Measurements from ENCODE around the gene OSTM1. TPM values are rescaled to one million over a fixed set of nuclear protein-coding genes. Genes with fewer than 3 reads are reported as not detected.

Gene OSTM1
- polyA plus RNA-seq, 1 donor from 2014 or later: 54.7 TPM

- no peak overlapping the region for H3K9ac ChIP-seq (ENCODE audit: low read length)
- no peaks in the 10 kb centered on the region for H3K79me2 ChIP-seq (replicated peaks; ENCODE audit: insufficient read depth, low read length)
- no peak overlapping the region for H3K4me3 ChIP-seq (ENCODE audit: low read length)
- H3F3A ChIP-seq (ENCODE audit: insufficient read depth, low read length, poor library complexity, severe bottlenecking): no peaks in the 10 kb centered on the region
- H3K27ac ChIP-seq (ENCODE audit: low read length): no peak overlapping the region
- H3K27me3 ChIP-seq (ENCODE audit: insufficient read depth, low read depth, low read length): no peaks in the 10 kb centered on the region
- H3K4me2 ChIP-seq (ENCODE audit: low read length): no peak overlapping the region
- H3K9me3 ChIP-seq (ENCODE audit: low read length): no peaks in the 10 kb centered on the region
- no peak for TF ChIP-seq RAD21 (conservative IDR thresholded peaks at IDR 0.05)
- no peak for TF ChIP-seq SMC3 (conservative IDR thresholded peaks at IDR 0.05; ENCODE audit: poor library complexity)
- TF ChIP-seq, protein P1, sequence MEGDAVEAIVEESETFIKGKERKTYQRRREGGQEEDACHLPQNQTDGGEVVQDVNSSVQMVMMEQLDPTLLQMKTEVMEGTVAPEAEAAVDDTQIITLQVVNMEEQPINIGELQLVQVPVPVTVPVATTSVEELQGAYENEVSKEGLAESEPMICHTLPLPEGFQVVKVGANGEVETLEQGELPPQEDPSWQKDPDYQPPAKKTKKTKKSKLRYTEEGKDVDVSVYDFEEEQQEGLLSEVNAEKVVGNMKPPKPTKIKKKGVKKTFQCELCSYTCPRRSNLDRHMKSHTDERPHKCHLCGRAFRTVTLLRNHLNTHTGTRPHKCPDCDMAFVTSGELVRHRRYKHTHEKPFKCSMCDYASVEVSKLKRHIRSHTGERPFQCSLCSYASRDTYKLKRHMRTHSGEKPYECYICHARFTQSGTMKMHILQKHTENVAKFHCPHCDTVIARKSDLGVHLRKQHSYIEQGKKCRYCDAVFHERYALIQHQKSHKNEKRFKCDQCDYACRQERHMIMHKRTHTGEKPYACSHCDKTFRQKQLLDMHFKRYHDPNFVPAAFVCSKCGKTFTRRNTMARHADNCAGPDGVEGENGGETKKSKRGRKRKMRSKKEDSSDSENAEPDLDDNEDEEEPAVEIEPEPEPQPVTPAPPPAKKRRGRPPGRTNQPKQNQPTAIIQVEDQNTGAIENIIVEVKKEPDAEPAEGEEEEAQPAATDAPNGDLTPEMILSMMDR (IDR thresholded peaks at IDR 0.05; ENCODE audit: poor library complexity, severe bottlenecking): no peak
- TF ChIP-seq EP300 (conservative IDR thresholded peaks at IDR 0.05; ENCODE audit: poor library complexity, severe bottlenecking): no peak
- no peak for TF ChIP-seq REST (IDR thresholded peaks at IDR 0.05; ENCODE audit: borderline replicate concordance)
- H4K20me1 ChIP-seq (ENCODE audit: insufficient read depth): no peaks in the 10 kb centered on the region
- H3K36me3 ChIP-seq (ENCODE audit: insufficient read depth, low read length): no peaks in the 10 kb centered on the region
- no peaks in the 10 kb centered on the region for H3K9me2 ChIP-seq (ENCODE audit: insufficient read depth, low read length)
- no peak overlapping the region for H2AFZ ChIP-seq (ENCODE audit: low read depth, low read length)
Measured at GRCh38 chr6:108106261-108106660, 31.7 kb upstream of the OSTM1 start.

GRCh38 chr6:108105571-108105970, 31.0 kb upstream of the OSTM1 start:
- H3K9ac ChIP-seq (ENCODE audit: low read length): no peak overlapping the region
- no peaks in the 10 kb centered on the region for H3K9me3 ChIP-seq (ENCODE audit: low read length)
- H2AFZ ChIP-seq (ENCODE audit: low read depth, low read length): no peak overlapping the region
- no peak overlapping the region for H3K4me3 ChIP-seq (ENCODE audit: low read length)
- no peaks in the 10 kb centered on the region for H3F3A ChIP-seq (ENCODE audit: insufficient read depth, low read length, poor library complexity, severe bottlenecking)
- H4K20me1 ChIP-seq (ENCODE audit: insufficient read depth): no peaks in the 10 kb centered on the region
- no peaks in the 10 kb centered on the region for H3K27me3 ChIP-seq (ENCODE audit: insufficient read depth, low read depth, low read length)
- H3K27ac ChIP-seq (ENCODE audit: low read length): no peak overlapping the region
- no peak for TF ChIP-seq MXI1 (conservative IDR thresholded peaks at IDR 0.05; ENCODE audit: poor library complexity, severe bottlenecking)
- no peak for TF ChIP-seq SMC3 (conservative IDR thresholded peaks at IDR 0.05; ENCODE audit: poor library complexity)
- no peak for TF ChIP-seq REST (IDR thresholded peaks at IDR 0.05; ENCODE audit: borderline replicate concordance)
- TF ChIP-seq, protein P1 (IDR thresholded peaks at IDR 0.05; ENCODE audit: poor library complexity, severe bottlenecking): no peak
- no peak for TF ChIP-seq EP300 (conservative IDR thresholded peaks at IDR 0.05; ENCODE audit: poor library complexity, severe bottlenecking)
- TF ChIP-seq RAD21 (conservative IDR thresholded peaks at IDR 0.05): no peak
- no peak overlapping the region for H3K4me2 ChIP-seq (ENCODE audit: low read length)
- H3K79me2 ChIP-seq (replicated peaks; ENCODE audit: insufficient read depth, low read length): no peaks in the 10 kb centered on the region
- no peaks in the 10 kb centered on the region for H3K9me2 ChIP-seq (ENCODE audit: insufficient read depth, low read length)
- no peaks in the 10 kb centered on the region for H3K36me3 ChIP-seq (ENCODE audit: insufficient read depth, low read length)

All from neural cell (in vitro differentiated cells).